HepG2 (cell line): ENCODE data around the gene KLF5. TPM values are rescaled to one million over a fixed set of nuclear protein-coding genes. Genes with fewer than 3 reads are reported as not detected.

Experiments
- FOXA3 ChIP-seq: IDR thresholded peaks from 2 replicates; pipeline ENCODE4 v1.6.1; 2016; ENCODE audit warnings: missing genetic modification reagents, missing compliant biosample characterization
- HHEX ChIP-seq: IDR thresholded peaks from 2 replicates; pipeline ENCODE4 v1.6.1; 2016; ENCODE audit warnings: control low read depth
- PHB2 ChIP-seq: fragments of 450-650 bp; IDR thresholded peaks from 2 replicates; pipeline ENCODE4 v1.6.1; 2018; ENCODE audit not compliant: partially characterized antibody
- POGZ ChIP-seq: sonication (generic); formaldehyde crosslinking; IDR thresholded peaks from 2 replicates; pipeline ENCODE4 v1.4.0; 2020; ENCODE audit warnings: mild to moderate bottlenecking, missing genetic modification reagents
- SALL1 ChIP-seq: sonication (generic); formaldehyde crosslinking; IDR thresholded peaks from 2 replicates; pipeline ENCODE4 v1.8.0; 2022; ENCODE audit warnings: mild to moderate bottlenecking, missing genetic modification reagents
- ZFP90 ChIP-seq: sonication (generic); formaldehyde crosslinking; IDR thresholded peaks from 2 replicates; pipeline ENCODE4 v1.8.0; 2022; ENCODE audit warnings: missing genetic modification reagents, mild to moderate bottlenecking, inconsistent platforms, borderline replicate concordance
- ZNF230 ChIP-seq: sonication (generic); formaldehyde crosslinking; IDR thresholded peaks from 2 replicates; pipeline ENCODE4 v1.4.0; 2020; ENCODE audit warnings: mild to moderate bottlenecking, missing genetic modification reagents
- ZNF256 ChIP-seq: sonication (generic); formaldehyde crosslinking; conservative IDR thresholded peaks from 2 replicates; pipeline ENCODE4 v1.4.0; 2020; ENCODE audit warnings: missing genetic modification reagents
- ZNF350 ChIP-seq: sonication (generic); formaldehyde crosslinking; IDR thresholded peaks from 2 replicates; pipeline ENCODE4 v1.4.0; 2020; ENCODE audit warnings: mild to moderate bottlenecking, low read depth, missing genetic modification reagents, borderline replicate concordance
- ZNF431 ChIP-seq: sonication (generic); formaldehyde crosslinking; IDR thresholded peaks from 2 replicates; pipeline ENCODE4 v1.9.0; 2022; ENCODE audit warnings: missing genetic modification reagents, low read depth, mild to moderate bottlenecking, borderline replicate concordance
- ZNF607 ChIP-seq: sonication (generic); formaldehyde crosslinking; IDR thresholded peaks from 2 replicates; pipeline ENCODE4 v1.5.1; 2020; ENCODE audit warnings: missing genetic modification reagents, mild to moderate bottlenecking, borderline replicate concordance
- polyA plus RNA-seq, 8 experiments: library from polyadenylated mRNA; depleted of rRNA in 3 of 8; stranded (reverse) in 7 of 8; unstranded in 1 of 8; fragments of >200 nt; fragmentation: Illumina TruSeq in 4 of 8; extraction: Trizol in 4 of 8; gene quantifications; 2 replicates each; pipeline versions ENCODE4 v1.2.1 to v1.2.3, GENCODE V29; 2011 to 2016; ENCODE audit warnings: low read depth in 4 of 8, missing spikeins in 1 of 8, mixed read lengths in 1 of 8; ENCODE audit not compliant: insufficient read depth in 1 of 8
- total RNA-seq, 5 experiments: library from RNA; depleted of rRNA; stranded (reverse); fragments of >200 nt; fragmentation: Illumina TruSeq; extraction: Trizol; gene quantifications; 2 replicates each; pipeline ENCODE4 v1.2.3, GENCODE V29; 2016; ENCODE audit warnings: low read depth in 1 of 5
- TF ChIP-seq, protein P1 (sequence below): fragments of 450-650 bp; IDR thresholded peaks from 2 replicates; pipeline ENCODE4 v1.6.1; 2016
- TF ChIP-seq, protein P2 (sequence below): IDR thresholded peaks from 2 replicates; pipeline ENCODE4 v1.6.1; 2018; ENCODE audit warnings: missing genetic modification reagents, mild to moderate bottlenecking, missing compliant biosample characterization
- TF ChIP-seq, protein P3 (sequence below): IDR thresholded peaks from 2 replicates; pipeline ENCODE4 v1.4.0; 2020; ENCODE audit warnings: mild to moderate bottlenecking, missing genetic modification reagents
- TF ChIP-seq, protein P4 (sequence below): sonication (generic); formaldehyde crosslinking; IDR thresholded peaks from 2 replicates; pipeline ENCODE4 v1.5.0; 2020; ENCODE audit warnings: mild to moderate bottlenecking, low read depth, missing genetic modification reagents, borderline replicate concordance
- TF ChIP-seq, protein P5 (sequence below): sonication (generic); formaldehyde crosslinking; IDR thresholded peaks from 2 replicates; pipeline ENCODE4 v1.4.0; 2020; ENCODE audit warnings: missing genetic modification reagents
- TF ChIP-seq, protein P6 (sequence below): sonication (generic); formaldehyde crosslinking; IDR thresholded peaks from 2 replicates; pipeline ENCODE4 v1.5.1; 2020; ENCODE audit warnings: missing genetic modification reagents, mild to moderate bottlenecking, borderline replicate concordance

Gene KLF5
- total and polyA plus RNA-seq, 2 of the 13 experiments (the other 11 are each of a cell fraction or from before 2014, with no cell fraction given): 1.7 to 9.2 TPM

DNA sequence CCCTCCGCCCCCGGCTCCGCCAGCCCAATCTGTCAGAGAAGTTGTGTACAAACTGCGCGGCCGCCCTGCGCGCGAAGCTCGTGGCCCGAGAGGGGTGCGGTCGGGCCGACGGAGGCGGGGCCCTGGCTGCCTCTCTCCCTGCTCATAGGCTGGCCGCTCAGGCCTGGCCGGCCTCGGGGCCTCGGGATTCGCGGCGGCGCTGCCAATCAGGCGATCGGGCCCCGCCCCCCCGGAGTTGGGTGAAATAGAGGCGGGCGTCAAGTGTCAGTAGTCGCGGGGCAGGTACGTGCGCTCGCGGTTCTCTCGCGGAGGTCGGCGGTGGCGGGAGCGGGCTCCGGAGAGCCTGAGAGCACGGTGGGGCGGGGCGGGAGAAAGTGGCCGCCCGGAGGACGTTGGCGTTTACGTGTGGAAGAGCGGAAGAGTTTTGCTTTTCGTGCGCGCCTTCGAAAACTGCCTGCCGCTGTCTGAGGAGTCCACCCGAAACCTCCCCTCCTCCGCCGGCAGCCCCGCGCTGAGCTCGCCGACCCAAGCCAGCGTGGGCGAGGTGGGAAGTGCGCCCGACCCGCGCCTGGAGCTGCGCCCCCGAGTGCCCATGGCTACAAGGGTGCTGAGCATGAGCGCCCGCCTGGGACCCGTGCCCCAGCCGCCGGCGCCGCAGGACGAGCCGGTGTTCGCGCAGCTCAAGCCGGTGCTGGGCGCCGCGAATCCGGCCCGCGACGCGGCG, at the start of gene KLF5 (continued):
- TF ChIP-seq, protein P1, sequence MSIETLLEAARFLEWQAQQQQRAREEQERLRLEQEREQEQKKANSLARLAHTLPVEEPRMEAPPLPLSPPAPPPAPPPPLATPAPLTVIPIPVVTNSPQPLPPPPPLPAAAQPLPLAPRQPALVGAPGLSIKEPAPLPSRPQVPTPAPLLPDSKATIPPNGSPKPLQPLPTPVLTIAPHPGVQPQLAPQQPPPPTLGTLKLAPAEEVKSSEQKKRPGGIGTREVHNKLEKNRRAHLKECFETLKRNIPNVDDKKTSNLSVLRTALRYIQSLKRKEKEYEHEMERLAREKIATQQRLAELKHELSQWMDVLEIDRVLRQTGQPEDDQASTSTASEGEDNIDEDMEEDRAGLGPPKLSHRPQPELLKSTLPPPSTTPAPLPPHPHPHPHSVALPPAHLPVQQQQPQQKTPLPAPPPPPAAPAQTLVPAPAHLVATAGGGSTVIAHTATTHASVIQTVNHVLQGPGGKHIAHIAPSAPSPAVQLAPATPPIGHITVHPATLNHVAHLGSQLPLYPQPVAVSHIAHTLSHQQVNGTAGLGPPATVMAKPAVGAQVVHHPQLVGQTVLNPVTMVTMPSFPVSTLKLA: peak; percentile 33; the same call in 1 of the 2 replicates
- TF ChIP-seq ZNF350 (no peak; the same call in 1 of the 2 replicates), ZNF431 (0 out of 2 replicates have a peak, but pooled peaks have one; percentile 22), ZNF230 (CRISPR knock-in tag) (peak; percentile 30; the same call in 1 of the 2 replicates), ZNF256 (CRISPR knock-in tag) (no peak), ZFP90 (CRISPR knock-in tag) (peak; percentile 85; the same call in 1 of the 2 replicates), POGZ (CRISPR knock-in tag) (peak; percentile 39; the same call in 1 of the 2 replicates), ZNF607 (CRISPR knock-in tag) (no peak; the same call in none of the 2 replicates), SALL1 (CRISPR knock-in tag) (peak; percentile 74), FOXA3 (peak; percentile 84), PHB2 (no peak), HHEX (no peak)
- TF ChIP-seq, protein P2, sequence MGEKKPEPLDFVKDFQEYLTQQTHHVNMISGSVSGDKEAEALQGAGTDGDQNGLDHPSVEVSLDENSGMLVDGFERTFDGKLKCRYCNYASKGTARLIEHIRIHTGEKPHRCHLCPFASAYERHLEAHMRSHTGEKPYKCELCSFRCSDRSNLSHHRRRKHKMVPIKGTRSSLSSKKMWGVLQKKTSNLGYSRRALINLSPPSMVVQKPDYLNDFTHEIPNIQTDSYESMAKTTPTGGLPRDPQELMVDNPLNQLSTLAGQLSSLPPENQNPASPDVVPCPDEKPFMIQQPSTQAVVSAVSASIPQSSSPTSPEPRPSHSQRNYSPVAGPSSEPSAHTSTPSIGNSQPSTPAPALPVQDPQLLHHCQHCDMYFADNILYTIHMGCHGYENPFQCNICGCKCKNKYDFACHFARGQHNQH (CRISPR knock-in tag): peak; percentile 63; the same call in 1 of the 2 replicates
- TF ChIP-seq, protein P3, sequence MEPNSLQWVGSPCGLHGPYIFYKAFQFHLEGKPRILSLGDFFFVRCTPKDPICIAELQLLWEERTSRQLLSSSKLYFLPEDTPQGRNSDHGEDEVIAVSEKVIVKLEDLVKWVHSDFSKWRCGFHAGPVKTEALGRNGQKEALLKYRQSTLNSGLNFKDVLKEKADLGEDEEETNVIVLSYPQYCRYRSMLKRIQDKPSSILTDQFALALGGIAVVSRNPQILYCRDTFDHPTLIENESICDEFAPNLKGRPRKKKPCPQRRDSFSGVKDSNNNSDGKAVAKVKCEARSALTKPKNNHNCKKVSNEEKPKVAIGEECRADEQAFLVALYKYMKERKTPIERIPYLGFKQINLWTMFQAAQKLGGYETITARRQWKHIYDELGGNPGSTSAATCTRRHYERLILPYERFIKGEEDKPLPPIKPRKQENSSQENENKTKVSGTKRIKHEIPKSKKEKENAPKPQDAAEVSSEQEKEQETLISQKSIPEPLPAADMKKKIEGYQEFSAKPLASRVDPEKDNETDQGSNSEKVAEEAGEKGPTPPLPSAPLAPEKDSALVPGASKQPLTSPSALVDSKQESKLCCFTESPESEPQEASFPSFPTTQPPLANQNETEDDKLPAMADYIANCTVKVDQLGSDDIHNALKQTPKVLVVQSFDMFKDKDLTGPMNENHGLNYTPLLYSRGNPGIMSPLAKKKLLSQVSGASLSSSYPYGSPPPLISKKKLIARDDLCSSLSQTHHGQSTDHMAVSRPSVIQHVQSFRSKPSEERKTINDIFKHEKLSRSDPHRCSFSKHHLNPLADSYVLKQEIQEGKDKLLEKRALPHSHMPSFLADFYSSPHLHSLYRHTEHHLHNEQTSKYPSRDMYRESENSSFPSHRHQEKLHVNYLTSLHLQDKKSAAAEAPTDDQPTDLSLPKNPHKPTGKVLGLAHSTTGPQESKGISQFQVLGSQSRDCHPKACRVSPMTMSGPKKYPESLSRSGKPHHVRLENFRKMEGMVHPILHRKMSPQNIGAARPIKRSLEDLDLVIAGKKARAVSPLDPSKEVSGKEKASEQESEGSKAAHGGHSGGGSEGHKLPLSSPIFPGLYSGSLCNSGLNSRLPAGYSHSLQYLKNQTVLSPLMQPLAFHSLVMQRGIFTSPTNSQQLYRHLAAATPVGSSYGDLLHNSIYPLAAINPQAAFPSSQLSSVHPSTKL (CRISPR knock-in tag): peak; percentile 38; the same call in 1 of the 2 replicates
- TF ChIP-seq, protein P4, sequence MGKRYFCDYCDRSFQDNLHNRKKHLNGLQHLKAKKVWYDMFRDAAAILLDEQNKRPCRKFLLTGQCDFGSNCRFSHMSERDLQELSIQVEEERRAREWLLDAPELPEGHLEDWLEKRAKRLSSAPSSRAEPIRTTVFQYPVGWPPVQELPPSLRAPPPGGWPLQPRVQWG (CRISPR knock-in tag): no peak
- TF ChIP-seq, protein P5, sequence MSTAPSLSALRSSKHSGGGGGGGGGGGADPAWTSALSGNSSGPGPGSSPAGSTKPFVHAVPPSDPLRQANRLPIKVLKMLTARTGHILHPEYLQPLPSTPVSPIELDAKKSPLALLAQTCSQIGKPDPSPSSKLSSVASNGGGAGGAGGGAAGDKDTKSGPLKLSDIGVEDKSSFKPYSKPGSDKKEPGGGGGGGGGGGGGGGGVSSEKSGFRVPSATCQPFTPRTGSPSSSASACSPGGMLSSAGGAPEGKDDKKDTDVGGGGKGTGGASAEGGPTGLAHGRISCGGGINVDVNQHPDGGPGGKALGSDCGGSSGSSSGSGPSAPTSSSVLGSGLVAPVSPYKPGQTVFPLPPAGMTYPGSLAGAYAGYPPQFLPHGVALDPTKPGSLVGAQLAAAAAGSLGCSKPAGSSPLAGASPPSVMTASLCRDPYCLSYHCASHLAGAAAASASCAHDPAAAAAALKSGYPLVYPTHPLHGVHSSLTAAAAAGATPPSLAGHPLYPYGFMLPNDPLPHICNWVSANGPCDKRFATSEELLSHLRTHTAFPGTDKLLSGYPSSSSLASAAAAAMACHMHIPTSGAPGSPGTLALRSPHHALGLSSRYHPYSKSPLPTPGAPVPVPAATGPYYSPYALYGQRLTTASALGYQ (CRISPR knock-in tag): peak; percentile 24; the same call in 1 of the 2 replicates
- TF ChIP-seq, protein P6, sequence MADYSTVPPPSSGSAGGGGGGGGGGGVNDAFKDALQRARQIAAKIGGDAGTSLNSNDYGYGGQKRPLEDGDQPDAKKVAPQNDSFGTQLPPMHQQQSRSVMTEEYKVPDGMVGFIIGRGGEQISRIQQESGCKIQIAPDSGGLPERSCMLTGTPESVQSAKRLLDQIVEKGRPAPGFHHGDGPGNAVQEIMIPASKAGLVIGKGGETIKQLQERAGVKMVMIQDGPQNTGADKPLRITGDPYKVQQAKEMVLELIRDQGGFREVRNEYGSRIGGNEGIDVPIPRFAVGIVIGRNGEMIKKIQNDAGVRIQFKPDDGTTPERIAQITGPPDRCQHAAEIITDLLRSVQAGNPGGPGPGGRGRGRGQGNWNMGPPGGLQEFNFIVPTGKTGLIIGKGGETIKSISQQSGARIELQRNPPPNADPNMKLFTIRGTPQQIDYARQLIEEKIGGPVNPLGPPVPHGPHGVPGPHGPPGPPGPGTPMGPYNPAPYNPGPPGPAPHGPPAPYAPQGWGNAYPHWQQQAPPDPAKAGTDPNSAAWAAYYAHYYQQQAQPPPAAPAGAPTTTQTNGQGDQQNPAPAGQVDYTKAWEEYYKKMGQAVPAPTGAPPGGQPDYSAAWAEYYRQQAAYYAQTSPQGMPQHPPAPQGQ (CRISPR knock-in tag): no peak
